ENCODE measurements around the gene MAP1LC3B2. TPM values are rescaled to one million over a fixed set of nuclear protein-coding genes. Genes with fewer than 3 reads are reported as not detected.

Gene MAP1LC3B2
- total and polyA plus RNA-seq, 2 of the 13 experiments (the other 11 are each of a cell fraction or from before 2014, with no cell fraction given), result 0.60 to 2.2 TPM

DNA sequence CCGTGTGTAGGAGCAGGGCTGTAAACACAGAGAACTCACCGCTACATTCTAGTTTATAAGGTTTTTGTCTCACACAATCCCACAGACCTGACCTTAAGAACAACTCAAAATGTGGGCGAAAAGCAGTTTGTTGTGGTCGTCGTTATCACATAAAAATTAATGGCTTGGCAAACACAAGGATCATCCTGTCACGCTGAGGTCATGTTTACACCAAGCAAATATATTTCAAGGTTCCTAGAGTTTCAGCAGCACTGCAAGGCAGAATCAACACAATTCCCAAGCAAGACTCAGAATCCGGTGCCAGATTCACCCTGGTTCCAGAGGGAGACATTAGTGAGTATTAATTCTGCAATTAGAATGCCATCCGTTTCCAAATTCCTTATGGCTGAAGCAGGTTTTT lies 30.1 kb upstream of the MAP1LC3B2 start (continued):
- TF ChIP-seq, protein P1, sequence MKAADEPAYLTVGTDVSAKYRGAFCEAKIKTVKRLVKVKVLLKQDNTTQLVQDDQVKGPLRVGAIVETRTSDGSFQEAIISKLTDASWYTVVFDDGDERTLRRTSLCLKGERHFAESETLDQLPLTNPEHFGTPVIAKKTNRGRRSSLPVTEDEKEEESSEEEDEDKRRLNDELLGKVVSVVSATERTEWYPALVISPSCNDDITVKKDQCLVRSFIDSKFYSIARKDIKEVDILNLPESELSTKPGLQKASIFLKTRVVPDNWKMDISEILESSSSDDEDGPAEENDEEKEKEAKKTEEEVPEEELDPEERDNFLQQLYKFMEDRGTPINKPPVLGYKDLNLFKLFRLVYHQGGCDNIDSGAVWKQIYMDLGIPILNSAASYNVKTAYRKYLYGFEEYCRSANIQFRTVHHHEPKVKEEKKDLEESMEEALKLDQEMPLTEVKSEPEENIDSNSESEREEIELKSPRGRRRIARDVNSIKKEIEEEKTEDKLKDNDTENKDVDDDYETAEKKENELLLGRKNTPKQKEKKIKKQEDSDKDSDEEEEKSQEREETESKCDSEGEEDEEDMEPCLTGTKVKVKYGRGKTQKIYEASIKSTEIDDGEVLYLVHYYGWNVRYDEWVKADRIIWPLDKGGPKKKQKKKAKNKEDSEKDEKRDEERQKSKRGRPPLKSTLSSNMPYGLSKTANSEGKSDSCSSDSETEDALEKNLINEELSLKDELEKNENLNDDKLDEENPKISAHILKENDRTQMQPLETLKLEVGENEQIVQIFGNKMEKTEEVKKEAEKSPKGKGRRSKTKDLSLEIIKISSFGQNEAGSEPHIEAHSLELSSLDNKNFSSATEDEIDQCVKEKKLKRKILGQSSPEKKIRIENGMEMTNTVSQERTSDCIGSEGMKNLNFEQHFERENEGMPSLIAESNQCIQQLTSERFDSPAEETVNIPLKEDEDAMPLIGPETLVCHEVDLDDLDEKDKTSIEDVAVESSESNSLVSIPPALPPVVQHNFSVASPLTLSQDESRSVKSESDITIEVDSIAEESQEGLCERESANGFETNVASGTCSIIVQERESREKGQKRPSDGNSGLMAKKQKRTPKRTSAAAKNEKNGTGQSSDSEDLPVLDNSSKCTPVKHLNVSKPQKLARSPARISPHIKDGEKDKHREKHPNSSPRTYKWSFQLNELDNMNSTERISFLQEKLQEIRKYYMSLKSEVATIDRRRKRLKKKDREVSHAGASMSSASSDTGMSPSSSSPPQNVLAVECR (CRISPR knock-in tag; IDR thresholded peaks at IDR 0.05; ENCODE audit: borderline replicate concordance), result no peak
- no peak for TF ChIP-seq HNRNPK (IDR thresholded peaks at IDR 0.05; ENCODE audit: low read depth, low read length, poor library complexity, severe bottlenecking)
- TF ChIP-seq, protein P2, sequence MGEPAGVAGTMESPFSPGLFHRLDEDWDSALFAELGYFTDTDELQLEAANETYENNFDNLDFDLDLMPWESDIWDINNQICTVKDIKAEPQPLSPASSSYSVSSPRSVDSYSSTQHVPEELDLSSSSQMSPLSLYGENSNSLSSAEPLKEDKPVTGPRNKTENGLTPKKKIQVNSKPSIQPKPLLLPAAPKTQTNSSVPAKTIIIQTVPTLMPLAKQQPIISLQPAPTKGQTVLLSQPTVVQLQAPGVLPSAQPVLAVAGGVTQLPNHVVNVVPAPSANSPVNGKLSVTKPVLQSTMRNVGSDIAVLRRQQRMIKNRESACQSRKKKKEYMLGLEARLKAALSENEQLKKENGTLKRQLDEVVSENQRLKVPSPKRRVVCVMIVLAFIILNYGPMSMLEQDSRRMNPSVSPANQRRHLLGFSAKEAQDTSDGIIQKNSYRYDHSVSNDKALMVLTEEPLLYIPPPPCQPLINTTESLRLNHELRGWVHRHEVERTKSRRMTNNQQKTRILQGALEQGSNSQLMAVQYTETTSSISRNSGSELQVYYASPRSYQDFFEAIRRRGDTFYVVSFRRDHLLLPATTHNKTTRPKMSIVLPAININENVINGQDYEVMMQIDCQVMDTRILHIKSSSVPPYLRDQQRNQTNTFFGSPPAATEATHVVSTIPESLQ (CRISPR knock-in tag; conservative IDR thresholded peaks at IDR 0.05), result no peak
- TF ChIP-seq SOX13 (IDR thresholded peaks at IDR 0.05), result peak; percentile 61; the same call in 1 of the 2 replicates
- peak in 1 of 2 experiments; percentile 95; a peak in 2 of 4 replicates for TF ChIP-seq SOX13 (CRISPR knock-in tag; conservative IDR thresholded peaks at IDR 0.05 in 1 of 2, IDR thresholded peaks at IDR 0.05 in 1 of 2)
- TF ChIP-seq ZNF773 (CRISPR knock-in tag; IDR thresholded peaks at IDR 0.05; ENCODE audit: borderline replicate concordance), result no peak
- TF ChIP-seq, protein P3, sequence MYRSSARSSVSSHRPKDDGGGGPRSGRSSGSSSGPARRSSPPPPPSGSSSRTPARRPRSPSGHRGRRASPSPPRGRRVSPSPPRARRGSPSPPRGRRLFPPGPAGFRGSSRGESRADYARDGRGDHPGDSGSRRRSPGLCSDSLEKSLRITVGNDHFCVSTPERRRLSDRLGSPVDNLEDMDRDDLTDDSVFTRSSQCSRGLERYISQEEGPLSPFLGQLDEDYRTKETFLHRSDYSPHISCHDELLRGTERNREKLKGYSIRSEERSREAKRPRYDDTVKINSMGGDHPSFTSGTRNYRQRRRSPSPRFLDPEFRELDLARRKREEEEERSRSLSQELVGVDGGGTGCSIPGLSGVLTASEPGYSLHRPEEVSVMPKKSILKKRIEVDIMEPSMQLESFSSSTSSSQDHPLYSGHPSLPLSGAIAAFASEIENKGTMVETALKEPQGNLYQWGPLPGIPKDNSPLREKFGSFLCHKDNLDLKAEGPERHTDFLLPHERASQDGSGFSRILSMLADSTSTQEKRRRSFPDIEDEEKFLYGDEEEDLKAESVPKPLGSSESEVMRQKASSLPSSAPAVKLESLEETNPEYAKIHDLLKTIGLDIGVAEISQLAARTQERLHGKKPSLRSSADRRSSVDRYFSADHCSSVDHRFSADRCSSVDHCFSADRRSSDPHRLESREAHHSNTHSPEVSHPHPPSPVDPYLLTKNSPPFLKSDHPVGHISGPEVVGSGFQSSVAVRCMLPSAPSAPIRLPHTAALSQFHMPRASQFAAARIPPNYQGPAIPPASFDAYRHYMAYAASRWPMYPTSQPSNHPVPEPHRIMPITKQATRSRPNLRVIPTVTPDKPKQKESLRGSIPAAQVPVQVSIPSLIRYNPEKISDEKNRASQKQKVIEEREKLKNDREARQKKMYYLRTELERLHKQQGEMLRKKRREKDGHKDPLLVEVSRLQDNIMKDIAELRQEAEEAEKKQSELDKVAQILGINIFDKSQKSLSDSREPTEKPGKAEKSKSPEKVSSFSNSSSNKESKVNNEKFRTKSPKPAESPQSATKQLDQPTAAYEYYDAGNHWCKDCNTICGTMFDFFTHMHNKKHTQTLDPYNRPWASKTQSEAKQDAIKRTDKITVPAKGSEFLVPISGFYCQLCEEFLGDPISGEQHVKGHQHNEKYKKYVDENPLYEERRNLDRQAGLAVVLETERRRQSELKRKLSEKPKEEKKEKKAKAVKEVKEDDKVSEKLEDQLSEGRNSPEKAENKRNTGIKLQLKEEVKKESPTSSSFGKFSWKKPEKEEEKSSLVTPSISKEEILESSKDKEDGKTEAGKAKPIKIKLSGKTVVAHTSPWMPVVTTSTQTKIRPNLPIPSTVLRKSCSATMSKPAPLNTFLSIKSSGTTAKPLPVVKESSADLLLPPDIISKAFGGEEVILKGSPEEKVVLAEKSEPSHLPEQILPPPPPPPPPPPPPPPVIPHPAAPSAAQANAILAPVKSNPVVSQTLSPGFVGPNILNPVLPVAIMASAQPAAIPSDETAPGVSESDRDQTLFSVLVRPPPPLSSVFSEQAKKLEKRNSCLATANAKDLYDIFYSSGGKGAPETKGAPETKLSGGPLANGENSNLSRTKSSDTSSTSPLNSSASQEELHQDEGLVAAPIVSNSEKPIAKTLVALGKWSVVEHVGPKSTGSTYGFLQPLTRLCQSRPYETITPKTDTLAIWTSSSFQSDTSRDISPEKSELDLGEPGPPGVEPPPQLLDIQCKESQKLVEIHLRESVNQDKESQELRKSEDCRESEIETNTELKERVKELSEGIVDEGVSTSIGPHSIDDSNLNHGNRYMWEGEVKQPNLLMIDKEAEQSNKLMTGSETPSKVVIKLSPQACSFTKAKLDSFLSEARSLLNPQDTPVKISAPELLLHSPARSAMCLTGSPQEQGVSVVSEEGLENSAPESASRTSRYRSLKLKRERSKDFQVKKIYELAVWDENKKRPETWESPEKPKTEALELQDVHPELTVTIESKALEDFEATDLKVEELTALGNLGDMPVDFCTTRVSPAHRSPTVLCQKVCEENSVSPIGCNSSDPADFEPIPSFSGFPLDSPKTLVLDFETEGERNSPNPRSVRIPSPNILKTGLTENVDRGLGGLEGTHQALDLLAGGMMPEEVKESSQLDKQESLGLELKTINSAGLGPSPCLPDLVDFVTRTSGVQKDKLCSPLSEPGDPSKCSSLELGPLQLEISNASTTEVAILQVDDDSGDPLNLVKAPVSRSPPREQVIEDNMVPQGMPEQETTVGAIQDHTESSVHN (CRISPR knock-in tag; IDR thresholded peaks at IDR 0.05), result no peak
- no peak for TF ChIP-seq MXI1 (IDR thresholded peaks at IDR 0.05; ENCODE audit: borderline replicate concordance, low read depth, low read length)
- TF ChIP-seq, protein P4, sequence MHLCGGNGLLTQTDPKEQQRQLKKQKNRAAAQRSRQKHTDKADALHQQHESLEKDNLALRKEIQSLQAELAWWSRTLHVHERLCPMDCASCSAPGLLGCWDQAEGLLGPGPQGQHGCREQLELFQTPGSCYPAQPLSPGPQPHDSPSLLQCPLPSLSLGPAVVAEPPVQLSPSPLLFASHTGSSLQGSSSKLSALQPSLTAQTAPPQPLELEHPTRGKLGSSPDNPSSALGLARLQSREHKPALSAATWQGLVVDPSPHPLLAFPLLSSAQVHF (CRISPR knock-in tag; IDR thresholded peaks at IDR 0.05), result no peak
- no peak for TF ChIP-seq ZNF615 (CRISPR knock-in tag; IDR thresholded peaks at IDR 0.05; ENCODE audit: borderline replicate concordance)
- TF ChIP-seq, protein P5, sequence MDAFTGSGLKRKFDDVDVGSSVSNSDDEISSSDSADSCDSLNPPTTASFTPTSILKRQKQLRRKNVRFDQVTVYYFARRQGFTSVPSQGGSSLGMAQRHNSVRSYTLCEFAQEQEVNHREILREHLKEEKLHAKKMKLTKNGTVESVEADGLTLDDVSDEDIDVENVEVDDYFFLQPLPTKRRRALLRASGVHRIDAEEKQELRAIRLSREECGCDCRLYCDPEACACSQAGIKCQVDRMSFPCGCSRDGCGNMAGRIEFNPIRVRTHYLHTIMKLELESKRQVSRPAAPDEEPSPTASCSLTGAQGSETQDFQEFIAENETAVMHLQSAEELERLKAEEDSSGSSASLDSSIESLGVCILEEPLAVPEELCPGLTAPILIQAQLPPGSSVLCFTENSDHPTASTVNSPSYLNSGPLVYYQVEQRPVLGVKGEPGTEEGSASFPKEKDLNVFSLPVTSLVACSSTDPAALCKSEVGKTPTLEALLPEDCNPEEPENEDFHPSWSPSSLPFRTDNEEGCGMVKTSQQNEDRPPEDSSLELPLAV (CRISPR knock-in tag; conservative IDR thresholded peaks at IDR 0.05; ENCODE audit: low read depth), result no peak
